Spleen (tissue), 11 donors: ENCODE results near the gene KIAA0319L. TPM values are rescaled to one million over a fixed set of nuclear protein-coding genes. Genes with fewer than 3 reads are reported as not detected.
A peak's percentile ranks its signal among the peaks of the same experiment; 100 is the strongest.
"Not testable (repeated sequence)": the region's sequence is repeated elsewhere in the genome, so short reads cannot be mapped to it uniquely, and the experiment has no call there.

Source experiments
- DNase-seq: peaks from one replicate; pipeline ENCODE4 v3.0.0-alpha.2; 2020
- H3K27ac ChIP-seq, 8 donors: fragments of 200-600 bp; sonication (generic) in 7 of 8; 1 replicate in 4 of 8; 2 replicates in 4 of 8; pipeline versions ENCODE4 v1.5.0 to v1.8.0; 2016 to 2021; ENCODE audit warnings: inconsistent platforms in 4 of 8, mild to moderate bottlenecking in 4 of 8, moderate library complexity in 1 of 8
- H3K27me3 ChIP-seq, 7 donors: fragments of 200-600 bp; sonication (generic) in 6 of 7; replicated peaks in 1 of 7; 1 replicate in 4 of 7; 2 replicates in 3 of 7; pipeline versions ENCODE4 v1.5.0 to v1.8.0; 2016 to 2021; ENCODE audit warnings: inconsistent platforms in 3 of 7, mild to moderate bottlenecking in 1 of 7
- H3K36me3 ChIP-seq, 6 donors: fragments of 200-600 bp; sonication (generic) in 5 of 6; 1 replicate in 4 of 6; 2 replicates in 2 of 6; pipeline versions ENCODE4 v1.5.0 to v1.8.0; 2016 to 2021; ENCODE audit warnings: inconsistent platforms in 2 of 6
- H3K4me1 ChIP-seq, 6 donors: fragments of 200-600 bp; sonication (generic) in 5 of 6; 1 replicate in 3 of 6; 2 replicates in 3 of 6; pipeline versions ENCODE4 v1.5.0 to v1.8.0; 2016 to 2021; ENCODE audit warnings: inconsistent platforms in 3 of 6
- H3K4me3 ChIP-seq, 8 donors: fragments of 200-600 bp; sonication (generic) in 7 of 8; 1 replicate in 4 of 8; 2 replicates in 4 of 8; pipeline versions ENCODE4 v1.5.0 to v1.8.0; 2016 to 2021; ENCODE audit warnings: inconsistent platforms in 4 of 8, mild to moderate bottlenecking in 4 of 8, moderate library complexity in 2 of 8
- H3K9me3 ChIP-seq, 8 donors: fragments of 200-600 bp; sonication (generic) in 7 of 8; 1 replicate in 4 of 8; 2 replicates in 4 of 8; pipeline versions ENCODE4 v1.5.0 to v1.8.0; 2016 to 2021; ENCODE audit warnings: inconsistent platforms in 4 of 8
- POLR2A ChIP-seq, 3 donors: fragments of 450-650 bp; IDR thresholded peaks; one replicate each; pipeline ENCODE4 v1.5.1; 2017; ENCODE audit warnings: antibody characterized with exemption in 3 of 3, mild to moderate bottlenecking in 1 of 3
- POLR2AphosphoS5 ChIP-seq, 3 donors: sonication (generic); formaldehyde crosslinking; IDR thresholded peaks; one replicate each; pipeline ENCODE4 v1.5.1; 2017; ENCODE audit warnings: antibody characterized with exemption in 3 of 3
- WGBS, 5 donors: extraction: QIAGEN DNeasy Blood & Tissue Kit in 3 of 5; methylation state at CpG; one replicate each; pipeline versions ENCODE4 v1.1.5 to v1.1.7; 2013 to 2018; 5-methylcytosine and 5-hydroxymethylcytosine counted together
- intact Hi-C: fragments of 100-400 bp; cut with DNase I; formaldehyde crosslinking; loops from one replicate; pipeline ENCODE4 v1.15.0; 2023; ENCODE audit warnings: low total_unique reads
- polyA plus RNA-seq, 3 donors: library from polyadenylated mRNA; stranded (reverse); fragments of 200-250 nt; gene quantifications; one replicate each; pipeline ENCODE4 v1.2.1, GENCODE V29; 2013
- total RNA-seq, 7 donors: library from RNA; depleted of rRNA in 3 of 7; stranded (reverse); fragments of >200 nt in 3 of 7; fragmentation: NEBNext Ultra II Directional in 4 of 7; extraction: Animal tissue kit (Norgen Biotek cat#: 25700) in 4 of 7; gene quantifications; one replicate each; pipeline versions ENCODE4 v1.1.0 to v1.2.1, GENCODE V29; 2016 to 2021
- TF ChIP-seq, protein P1 (sequence below), 11 experiments: fragments of 200-600 bp in 7 of 11; fragments of 450-650 bp in 4 of 11; sonication (generic) in 4 of 11; IDR thresholded peaks in 8 of 11; conservative IDR thresholded peaks in 3 of 11; 1 replicate in 7 of 11; 2 replicates in 4 of 11; pipeline versions ENCODE4 v1.4.0 to v1.8.0; 2016 to 2021; ENCODE audit warnings: antibody characterized with exemption in 11 of 11, inconsistent platforms in 4 of 11, mild to moderate bottlenecking in 1 of 11
- donor health status: healthy with polysubstance abuse.
- donor health status: DM: no; HTN: no; CAD: no; lungs with moderate emphysema.
- donor health status: DM: no; HTN: no; CAD: no.
- donor health status: Bipolar disorder and iron deficiency.
- donor health status: healthy.
- donor health status: DM: no; HTN: no; CAD: no.
- donor health status: DM: yes; HTN: yes; CAD: no.

Gene KIAA0319L
- total and polyA plus RNA-seq, 10 donors = 10.5 to 103 (median 66.9) TPM

DNA sequence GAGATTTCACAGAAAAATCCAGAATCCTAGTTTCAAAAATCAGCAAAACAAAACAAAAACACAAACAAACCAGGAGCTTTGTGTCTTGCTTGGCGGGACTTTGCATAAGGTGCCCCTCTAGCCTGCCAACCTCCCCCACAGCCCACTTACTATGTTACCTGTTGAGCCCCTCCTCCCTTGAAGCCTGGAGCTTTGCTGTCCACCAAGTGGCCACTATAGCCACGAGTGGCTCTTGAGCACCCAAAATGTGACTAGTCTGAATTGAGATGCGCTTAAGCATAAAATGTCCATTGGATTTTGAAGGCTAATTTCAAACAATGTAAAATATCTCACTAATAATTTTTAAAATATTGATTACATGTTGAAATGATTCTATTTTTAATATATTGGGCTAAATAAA is 28.1 kb upstream of the KIAA0319L start:
- intact Hi-C loops = no loop called here
- H3K27me3 ChIP-seq = no peaks in the 10 kb centered on the region
- no peak overlapping the region for H3K27ac ChIP-seq
- WGBS, 5 donors = 88 to 91% (median 90%) methylated on average over 3 of the region's 3 CpGs
- H3K4me1 ChIP-seq = peaks cover 0 to 8% (median 0%) of the 10 kb centered on the region in 6 donors
- peaks cover 0 to 13% (median 0%) of the 10 kb centered on the region in 6 donors for H3K36me3 ChIP-seq
- DNase-seq = peak; percentile 10
- H3K9me3 ChIP-seq = no peaks in the 10 kb centered on the region
- no peak for TF ChIP-seq POLR2A (IDR thresholded peaks at IDR 0.05)
- TF ChIP-seq POLR2AphosphoS5 (IDR thresholded peaks at IDR 0.05) = no peak
- TF ChIP-seq, protein P1, sequence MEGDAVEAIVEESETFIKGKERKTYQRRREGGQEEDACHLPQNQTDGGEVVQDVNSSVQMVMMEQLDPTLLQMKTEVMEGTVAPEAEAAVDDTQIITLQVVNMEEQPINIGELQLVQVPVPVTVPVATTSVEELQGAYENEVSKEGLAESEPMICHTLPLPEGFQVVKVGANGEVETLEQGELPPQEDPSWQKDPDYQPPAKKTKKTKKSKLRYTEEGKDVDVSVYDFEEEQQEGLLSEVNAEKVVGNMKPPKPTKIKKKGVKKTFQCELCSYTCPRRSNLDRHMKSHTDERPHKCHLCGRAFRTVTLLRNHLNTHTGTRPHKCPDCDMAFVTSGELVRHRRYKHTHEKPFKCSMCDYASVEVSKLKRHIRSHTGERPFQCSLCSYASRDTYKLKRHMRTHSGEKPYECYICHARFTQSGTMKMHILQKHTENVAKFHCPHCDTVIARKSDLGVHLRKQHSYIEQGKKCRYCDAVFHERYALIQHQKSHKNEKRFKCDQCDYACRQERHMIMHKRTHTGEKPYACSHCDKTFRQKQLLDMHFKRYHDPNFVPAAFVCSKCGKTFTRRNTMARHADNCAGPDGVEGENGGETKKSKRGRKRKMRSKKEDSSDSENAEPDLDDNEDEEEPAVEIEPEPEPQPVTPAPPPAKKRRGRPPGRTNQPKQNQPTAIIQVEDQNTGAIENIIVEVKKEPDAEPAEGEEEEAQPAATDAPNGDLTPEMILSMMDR (IDR thresholded peaks at IDR 0.05 in 8 of 11, conservative IDR thresholded peaks at IDR 0.05 in 3 of 11) = no peak
- H3K4me3 ChIP-seq = no peak overlapping the region

DNA sequence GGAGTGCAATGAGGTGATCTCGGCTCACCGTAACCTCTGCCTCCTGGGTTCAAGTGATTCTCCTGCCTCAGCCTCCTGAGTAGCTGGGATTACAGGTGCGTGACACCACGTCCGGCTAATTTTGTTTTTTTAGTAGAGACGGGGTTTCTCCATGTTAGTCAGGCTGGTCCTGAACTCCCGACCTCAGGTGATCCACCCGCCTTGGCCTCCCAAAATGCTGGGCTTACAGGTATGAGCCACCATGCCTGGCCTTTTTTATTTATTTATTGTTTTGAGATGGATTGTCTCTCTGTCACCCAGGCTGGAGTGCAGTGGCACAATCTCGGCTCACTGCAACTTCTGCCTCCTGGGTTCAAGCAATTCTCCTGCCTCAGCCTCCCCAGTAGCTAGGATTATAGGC is 24.4 kb upstream of the KIAA0319L start:
- H3K4me1 ChIP-seq = peaks cover 0 to 35% (median 20%) of the 10 kb centered on the region in 6 donors
- intact Hi-C loops, H3K9me3 ChIP-seq, H3K4me3 ChIP-seq, H3K36me3 ChIP-seq, H3K27ac ChIP-seq: not testable (repeated sequence)
- H3K27me3 ChIP-seq = peaks cover 0 to 11% (median 6%) of the 10 kb centered on the region in 7 donors
- WGBS, 5 donors = 84 to 94% (median 88%) methylated on average over 9 of the region's 9 CpGs
- peak; percentile 29 for DNase-seq

DNA sequence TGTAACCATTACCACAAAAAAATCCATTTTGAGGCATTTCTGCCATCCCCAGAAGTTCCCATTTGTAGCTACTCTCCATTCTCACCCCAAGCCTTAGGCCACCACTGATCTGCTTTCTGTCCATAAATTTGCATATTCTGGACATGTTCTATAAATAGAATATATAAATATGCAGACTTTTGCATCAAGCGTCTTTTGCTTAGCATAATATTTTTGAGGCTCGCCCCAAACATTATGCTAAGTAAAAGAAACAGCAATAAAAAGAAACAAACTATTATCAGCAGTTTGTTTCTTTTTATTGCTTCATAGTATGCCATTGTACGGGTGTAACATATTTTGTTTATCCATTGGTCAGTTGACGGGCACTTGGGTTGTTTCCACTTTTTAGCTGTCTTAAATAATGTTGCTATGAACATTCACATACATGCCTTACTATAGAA is 23.8 kb upstream of the KIAA0319L start:
- H3K4me3 ChIP-seq = no peak overlapping the region
- TF ChIP-seq POLR2AphosphoS5 (IDR thresholded peaks at IDR 0.05) (no peak), POLR2A (IDR thresholded peaks at IDR 0.05) (no peak)
- TF ChIP-seq, protein P1 (IDR thresholded peaks at IDR 0.05 in 8 of 11, conservative IDR thresholded peaks at IDR 0.05 in 3 of 11) = no peak
- peaks cover 0 to 42% (median 27%) of the 10 kb centered on the region in 6 donors for H3K4me1 ChIP-seq
- no peak overlapping the region for H3K27ac ChIP-seq
- no peaks in the 10 kb centered on the region for H3K9me3 ChIP-seq
- DNase-seq = no peak
- intact Hi-C loops = no loop called here
- WGBS, 5 donors = 61 to 85% (median 65%) methylated on average over 4 of the region's 4 CpGs
- H3K27me3 ChIP-seq = peaks cover 0 to 17% (median 7%) of the 10 kb centered on the region in 7 donors
- H3K36me3 ChIP-seq = no peaks in the 10 kb centered on the region

DNA sequence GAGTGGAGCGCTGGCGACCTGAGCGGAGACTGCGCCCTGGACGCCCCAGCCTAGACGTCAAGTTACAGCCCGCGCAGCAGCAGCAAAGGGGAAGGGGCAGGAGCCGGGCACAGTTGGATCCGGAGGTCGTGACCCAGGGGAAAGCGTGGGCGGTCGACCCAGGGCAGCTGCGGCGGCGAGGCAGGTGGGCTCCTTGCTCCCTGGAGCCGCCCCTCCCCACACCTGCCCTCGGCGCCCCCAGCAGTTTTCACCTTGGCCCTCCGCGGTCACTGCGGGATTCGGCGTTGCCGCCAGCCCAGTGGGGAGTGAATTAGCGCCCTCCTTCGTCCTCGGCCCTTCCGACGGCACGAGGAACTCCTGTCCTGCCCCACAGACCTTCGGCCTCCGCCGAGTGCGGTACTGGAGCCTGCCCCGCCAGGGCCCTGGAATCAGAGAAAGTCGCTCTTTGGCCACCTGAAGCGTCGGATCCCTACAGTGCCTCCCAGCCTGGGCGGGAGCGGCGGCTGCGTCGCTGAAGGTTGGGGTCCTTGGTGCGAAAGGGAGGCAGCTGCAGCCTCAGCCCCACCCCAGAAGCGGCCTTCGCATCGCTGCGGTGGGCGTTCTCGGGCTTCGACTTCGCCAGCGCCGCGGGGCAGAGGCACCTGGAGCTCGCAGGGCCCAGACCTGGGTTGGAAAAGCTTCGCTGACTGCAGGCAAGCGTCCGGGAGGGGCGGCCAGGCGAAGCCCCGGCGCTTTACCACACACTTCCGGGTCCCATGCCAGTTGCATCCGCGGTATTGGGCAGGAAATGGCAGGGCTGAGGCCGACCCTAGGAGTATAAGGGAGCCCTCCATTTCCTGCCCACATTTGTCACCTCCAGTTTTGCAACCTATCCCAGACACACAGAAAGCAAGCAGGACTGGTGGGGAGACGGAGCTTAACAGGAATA is 20.1 kb upstream of the KIAA0319L start:
- H3K27ac ChIP-seq = peak overlapping the region in 6 of 8 donors; percentile 37 to 85 (median 68)
- peaks cover 5 to 74% (median 42%) of the 10 kb centered on the region in 6 donors for H3K4me1 ChIP-seq
- H3K4me3 ChIP-seq = peak overlapping the region; percentile 43 to 80 (median 58)
- intact Hi-C loops = no loop called here
- H3K9me3 ChIP-seq = no peaks in the 10 kb centered on the region
- no peaks in the 10 kb centered on the region for H3K36me3 ChIP-seq
- peaks cover 0 to 47% (median 30%) of the 10 kb centered on the region in 7 donors for H3K27me3 ChIP-seq
- TF ChIP-seq POLR2AphosphoS5 (IDR thresholded peaks at IDR 0.05) = peak; percentile 86 to 90 (median 86)
- TF ChIP-seq, protein P1 (IDR thresholded peaks at IDR 0.05 in 8 of 11, conservative IDR thresholded peaks at IDR 0.05 in 3 of 11) = no peak
- no peak for TF ChIP-seq POLR2A (IDR thresholded peaks at IDR 0.05)
- peak; percentile 95 for DNase-seq
- WGBS, 5 donors = 1 to 4% (median 2%) methylated on average over 54 to 70 of the region's 70 CpGs

DNA sequence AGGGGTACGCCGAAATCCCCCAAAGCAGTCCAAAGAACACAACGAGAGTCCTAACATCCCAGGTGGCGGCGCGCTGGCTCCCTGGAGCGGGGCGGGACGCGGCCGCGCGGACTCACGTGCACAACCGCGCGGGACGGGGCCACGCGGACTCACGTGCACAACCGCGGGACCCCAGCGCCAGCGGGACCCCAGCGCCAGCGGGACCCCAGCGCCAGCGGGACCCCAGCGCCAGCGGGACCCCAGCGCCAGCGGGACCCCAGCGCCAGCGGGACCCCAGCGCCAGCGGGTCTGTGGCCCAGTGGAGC is 19.5 kb upstream of the KIAA0319L start:
- 5 to 34% (median 16%) methylated on average over 3 to 37 of the region's 37 CpGs for WGBS, 5 donors
- intact Hi-C loops, H3K36me3 ChIP-seq, H3K9me3 ChIP-seq: not testable (repeated sequence)
- H3K27ac ChIP-seq = peak overlapping the region in 2 of 8 donors; percentile 76 to 85
- peaks cover 5 to 75% (median 42%) of the 10 kb centered on the region in 6 donors for H3K4me1 ChIP-seq
- peaks cover 0 to 49% (median 36%) of the 10 kb centered on the region in 7 donors for H3K27me3 ChIP-seq
- H3K4me3 ChIP-seq = peak overlapping the region; percentile 43 to 80 (median 58)
- peak; percentile 80 for DNase-seq
